ENCODE results near the gene VWF. TPM values are rescaled to one million over a fixed set of nuclear protein-coding genes. Genes with fewer than 3 reads are reported as not detected.
"Not testable (repeated sequence)": the region's sequence is repeated elsewhere in the genome, so short reads cannot be mapped to it uniquely, and the experiment has no call there.

Gene VWF
- total RNA-seq, 1 donor from 2014 or later, result 0.70 TPM

GRCh38 chr12:6033546-6033945 lies 90.9 kb downstream of the VWF start:
- Mint-ChIP-seq H3K27ac (no peak overlapping the region), H3K4me1 (ENCODE audit: unreplicated experiment) (no peaks in the 10 kb centered on the region), H3K9me3 (no peaks in the 10 kb centered on the region), H3K36me3 (peaks cover 4% of the 10 kb centered on the region), H3K27me3 (peaks cover 6% of the 10 kb centered on the region), H3K4me3 (no peak overlapping the region)
- DNase-seq (ENCODE audit: extremely low spot score, unreplicated experiment), result no peak
- TF ChIP-seq CTCF (conservative IDR thresholded peaks at IDR 0.05), result no peak

DNA sequence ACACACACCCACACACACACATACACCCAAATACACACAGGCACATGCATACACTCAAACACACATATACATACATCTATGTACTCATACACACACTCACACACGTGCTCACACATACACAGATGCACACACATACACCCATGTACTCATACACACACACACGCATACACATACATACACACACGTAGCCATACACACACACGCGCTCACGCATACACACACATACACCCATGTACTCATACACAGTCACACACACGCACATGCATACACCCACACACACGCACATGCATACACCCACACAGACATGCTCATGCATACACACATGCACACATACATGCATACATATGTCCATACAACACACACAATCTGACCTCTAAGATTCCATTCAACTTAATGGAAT lies 91.7 kb downstream of the VWF start:
- no peak overlapping the region for H3K4me3 Mint-ChIP-seq
- H3K27me3 Mint-ChIP-seq, result peaks cover 6% of the 10 kb centered on the region
- DNase-seq (ENCODE audit: extremely low spot score, unreplicated experiment), result no peak
- H3K9me3 Mint-ChIP-seq, result no peaks in the 10 kb centered on the region
- H3K4me1 Mint-ChIP-seq (ENCODE audit: unreplicated experiment), result no peaks in the 10 kb centered on the region
- no peak for TF ChIP-seq CTCF (conservative IDR thresholded peaks at IDR 0.05)
- H3K36me3 Mint-ChIP-seq, result peaks cover 4% of the 10 kb centered on the region
- no peak overlapping the region for H3K27ac Mint-ChIP-seq

GRCh38 chr12:6031001-6031400 lies 93.5 kb downstream of the VWF start:
- Mint-ChIP-seq H3K4me1 (ENCODE audit: unreplicated experiment) (no peaks in the 10 kb centered on the region), H3K27me3 (peaks cover 6% of the 10 kb centered on the region), H3K27ac (no peak overlapping the region), H3K9me3 (peaks cover 6% of the 10 kb centered on the region), H3K36me3 (peaks cover 9% of the 10 kb centered on the region), H3K4me3 (no peak overlapping the region)
- no peak for DNase-seq (ENCODE audit: extremely low spot score, unreplicated experiment)
- no peak for TF ChIP-seq CTCF (conservative IDR thresholded peaks at IDR 0.05)

DNA sequence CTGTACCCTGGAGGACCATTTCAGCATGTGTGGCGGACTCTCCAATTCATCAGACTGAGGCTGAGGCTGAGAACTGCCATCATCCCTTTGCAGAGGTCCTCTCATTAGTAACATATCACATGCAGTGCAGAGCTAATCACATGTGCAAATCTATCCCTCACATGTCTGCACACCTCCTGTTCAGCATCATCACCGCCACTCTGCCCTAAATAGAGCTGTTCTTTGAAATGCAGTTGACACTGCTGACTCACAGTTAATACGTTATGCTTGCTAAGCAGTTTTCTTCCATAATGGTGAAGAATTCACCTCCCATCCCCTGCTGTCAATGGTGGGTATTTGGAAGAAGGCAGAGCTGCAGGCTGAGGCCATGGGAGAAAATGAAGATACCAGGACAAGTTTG lies 94.4 kb downstream of the VWF start:
- H3K27ac Mint-ChIP-seq, result no peak overlapping the region
- no peak overlapping the region for H3K4me3 Mint-ChIP-seq
- peaks cover 9% of the 10 kb centered on the region for H3K36me3 Mint-ChIP-seq
- H3K27me3 Mint-ChIP-seq, result peaks cover 6% of the 10 kb centered on the region
- TF ChIP-seq CTCF (conservative IDR thresholded peaks at IDR 0.05), result no peak
- H3K4me1 Mint-ChIP-seq (ENCODE audit: unreplicated experiment), result no peaks in the 10 kb centered on the region
- DNase-seq (ENCODE audit: extremely low spot score, unreplicated experiment), result no peak
- peaks cover 6% of the 10 kb centered on the region for H3K9me3 Mint-ChIP-seq

DNA sequence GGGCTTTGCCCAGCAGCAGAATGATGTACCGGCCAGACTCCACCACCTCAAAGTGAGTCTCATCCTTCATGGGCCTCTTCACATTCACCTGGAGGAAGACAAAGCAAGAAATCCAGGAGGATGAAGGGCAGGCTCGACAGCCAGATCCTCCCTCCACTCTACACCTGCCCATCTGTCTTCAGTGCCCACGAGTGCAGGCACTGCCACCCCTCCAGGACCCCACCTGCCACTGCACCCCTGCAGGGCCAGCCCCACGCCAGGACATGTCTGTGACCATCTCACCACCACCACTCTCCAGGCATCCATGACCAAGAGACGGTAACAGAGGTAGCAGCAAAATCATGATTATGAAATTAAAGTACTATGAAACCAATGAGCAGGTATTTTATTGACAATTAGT lies 95.1 kb downstream of the VWF start:
- H3K4me1 Mint-ChIP-seq (ENCODE audit: unreplicated experiment), result peaks cover under 1% of the 10 kb centered on the region
- no peak for TF ChIP-seq CTCF (conservative IDR thresholded peaks at IDR 0.05)
- no peak overlapping the region for H3K27ac Mint-ChIP-seq
- peaks cover 9% of the 10 kb centered on the region for H3K36me3 Mint-ChIP-seq
- no peak overlapping the region for H3K4me3 Mint-ChIP-seq
- peaks cover 6% of the 10 kb centered on the region for H3K27me3 Mint-ChIP-seq
- H3K9me3 Mint-ChIP-seq, result peaks cover 6% of the 10 kb centered on the region
- DNase-seq (ENCODE audit: extremely low spot score, unreplicated experiment), result no peak

DNA sequence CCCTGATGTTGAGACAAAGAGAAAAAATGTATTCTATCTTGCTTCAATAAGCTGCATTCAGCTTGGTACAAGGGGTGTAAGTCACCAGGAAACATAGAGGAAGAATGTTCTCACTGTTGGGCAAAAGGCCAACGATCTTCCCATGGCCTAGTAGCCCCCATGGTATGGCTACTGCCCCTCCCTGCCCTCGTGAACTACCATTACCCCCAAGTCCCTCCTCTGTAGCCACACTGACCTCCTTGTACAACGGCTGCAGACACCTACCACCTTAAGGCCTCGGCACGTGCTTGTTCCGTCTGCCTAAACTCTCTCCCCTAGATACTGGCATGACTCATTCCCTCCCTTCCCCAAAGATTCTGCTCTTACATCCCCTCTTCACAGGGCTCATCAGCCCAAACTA lies 97.5 kb downstream of the VWF start:
- Mint-ChIP-seq H3K27ac (no peak overlapping the region), H3K36me3 (peaks cover 12% of the 10 kb centered on the region), H3K9me3 (peaks cover 10% of the 10 kb centered on the region), H3K4me3 (no peak overlapping the region), H3K27me3 (peaks cover 7% of the 10 kb centered on the region), H3K4me1 (ENCODE audit: unreplicated experiment) (peaks cover 5% of the 10 kb centered on the region)
- no peak for TF ChIP-seq CTCF (conservative IDR thresholded peaks at IDR 0.05)
- DNase-seq (ENCODE audit: extremely low spot score, unreplicated experiment), result no peak

DNA sequence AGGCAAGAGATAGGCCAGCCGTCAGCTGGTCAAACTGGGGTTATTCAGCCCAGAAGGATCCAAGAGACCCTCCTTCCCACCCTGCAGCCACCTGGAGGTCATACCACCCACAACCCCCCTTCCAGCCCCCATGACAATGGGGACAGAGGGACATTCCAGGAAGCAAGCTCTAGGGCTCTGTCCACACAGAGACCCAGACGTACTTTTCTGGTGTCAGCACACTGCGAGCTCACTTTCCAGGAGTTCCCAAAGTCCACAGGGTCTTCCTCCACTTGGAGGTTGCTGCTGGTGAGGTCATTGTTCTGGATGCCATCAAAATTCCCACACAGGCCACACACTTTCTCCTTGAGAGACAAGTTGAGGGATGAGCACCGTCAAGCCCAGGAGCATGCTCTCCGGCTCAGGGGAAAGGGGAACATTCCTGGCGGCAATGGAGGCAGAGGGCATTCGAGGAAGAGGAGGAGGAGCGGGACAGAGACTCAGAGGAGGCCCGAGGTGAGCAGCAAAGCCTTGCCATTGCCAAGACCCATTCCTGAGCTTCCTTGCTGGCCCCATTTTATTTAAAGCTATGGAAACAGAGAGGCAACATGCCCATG lies 98.7 kb downstream of the VWF start:
- not testable (repeated sequence) for H3K27me3 Mint-ChIP-seq; H3K4me3 Mint-ChIP-seq; H3K9me3 Mint-ChIP-seq; H3K27ac Mint-ChIP-seq; DNase-seq (ENCODE audit: extremely low spot score, unreplicated experiment)
- Mint-ChIP-seq H3K36me3 (peaks cover 12% of the 10 kb centered on the region), H3K4me1 (ENCODE audit: unreplicated experiment) (peaks cover 13% of the 10 kb centered on the region)

- H3K27ac Mint-ChIP-seq, result peak overlapping the region; percentile 92
- peaks cover 14% of the 10 kb centered on the region for H3K4me1 Mint-ChIP-seq (ENCODE audit: unreplicated experiment)
- peaks cover 12% of the 10 kb centered on the region for H3K36me3 Mint-ChIP-seq
- not testable (repeated sequence) for DNase-seq (ENCODE audit: extremely low spot score, unreplicated experiment); H3K9me3 Mint-ChIP-seq; H3K27me3 Mint-ChIP-seq
- H3K4me3 Mint-ChIP-seq, result peak overlapping the region; percentile 59
These were observed 100.4 kb downstream of the VWF start for GRCh38 chr12:6024066-6024465.
